HS-27A (cell line): ENCODE data around the gene ACVRL1.

Experiments
- DNase-seq: peaks from one replicate; pipeline ENCODE4 v3.0.0-alpha.2; 2012; ENCODE audit warnings: low read depth, missing footprints

Gene ACVRL1

GRCh38 chr12:51915951-51916350, 8.6 kb downstream of the ACVRL1 start:
- DNase-seq, result no peak

DNA sequence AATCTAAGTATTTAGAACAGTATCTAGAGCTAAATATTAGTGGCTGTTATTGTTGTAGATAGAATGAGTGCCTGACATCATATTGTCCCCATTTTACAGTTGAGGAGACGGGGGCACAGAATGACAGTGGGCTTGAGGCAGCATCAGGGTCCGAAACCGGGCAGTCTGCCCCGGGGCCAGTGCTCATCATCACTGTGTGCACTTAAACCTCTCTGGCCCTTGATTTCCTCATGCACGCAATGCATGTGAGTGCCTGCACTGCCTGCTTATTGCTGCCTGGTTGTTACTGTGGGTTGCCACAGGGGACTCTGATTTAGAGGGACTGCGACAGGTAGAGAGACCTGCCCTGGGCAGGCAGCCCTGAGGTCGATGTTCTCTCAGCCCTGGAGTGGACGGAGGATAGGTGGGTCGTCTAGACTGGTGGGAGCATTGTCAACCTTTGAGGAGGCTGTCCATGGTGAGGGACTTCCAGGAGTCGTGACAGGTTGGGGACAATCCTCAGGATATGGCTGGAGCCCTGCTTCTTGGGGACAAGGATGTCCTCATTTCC, 9.8 kb downstream of the ACVRL1 start:
- no peak for DNase-seq

GRCh38 chr12:51917746-51918453, 10.6 kb downstream of the ACVRL1 start:
- DNase-seq, result no peak

- DNase-seq, result no peak
These were observed 12.7 kb downstream of the ACVRL1 start for GRCh38 chr12:51920046-51920445.

- DNase-seq, result no peak
These were observed 13.9 kb downstream of the ACVRL1 start for GRCh38 chr12:51921017-51921725.

DNA sequence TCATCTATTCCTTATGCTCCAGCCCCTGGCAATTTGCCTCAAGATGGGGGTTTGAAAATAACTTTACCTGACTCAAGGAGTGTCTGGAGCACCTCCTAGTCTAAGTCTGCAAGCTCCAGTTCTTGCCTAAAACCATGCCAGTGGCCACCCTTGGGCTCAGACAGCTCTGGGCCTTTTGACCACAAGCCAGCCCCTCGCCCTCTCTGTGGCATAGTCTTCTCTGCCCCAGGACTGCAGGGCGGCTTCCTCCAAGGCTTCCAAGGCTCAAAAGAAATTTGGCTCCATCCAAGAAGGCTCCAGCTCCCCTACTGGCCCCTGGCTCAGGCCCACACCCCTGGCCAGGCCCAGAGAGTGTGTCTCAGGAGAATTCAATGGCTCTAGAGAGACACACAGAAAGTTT, 14.8 kb downstream of the ACVRL1 start:
- DNase-seq, result no peak

DNA sequence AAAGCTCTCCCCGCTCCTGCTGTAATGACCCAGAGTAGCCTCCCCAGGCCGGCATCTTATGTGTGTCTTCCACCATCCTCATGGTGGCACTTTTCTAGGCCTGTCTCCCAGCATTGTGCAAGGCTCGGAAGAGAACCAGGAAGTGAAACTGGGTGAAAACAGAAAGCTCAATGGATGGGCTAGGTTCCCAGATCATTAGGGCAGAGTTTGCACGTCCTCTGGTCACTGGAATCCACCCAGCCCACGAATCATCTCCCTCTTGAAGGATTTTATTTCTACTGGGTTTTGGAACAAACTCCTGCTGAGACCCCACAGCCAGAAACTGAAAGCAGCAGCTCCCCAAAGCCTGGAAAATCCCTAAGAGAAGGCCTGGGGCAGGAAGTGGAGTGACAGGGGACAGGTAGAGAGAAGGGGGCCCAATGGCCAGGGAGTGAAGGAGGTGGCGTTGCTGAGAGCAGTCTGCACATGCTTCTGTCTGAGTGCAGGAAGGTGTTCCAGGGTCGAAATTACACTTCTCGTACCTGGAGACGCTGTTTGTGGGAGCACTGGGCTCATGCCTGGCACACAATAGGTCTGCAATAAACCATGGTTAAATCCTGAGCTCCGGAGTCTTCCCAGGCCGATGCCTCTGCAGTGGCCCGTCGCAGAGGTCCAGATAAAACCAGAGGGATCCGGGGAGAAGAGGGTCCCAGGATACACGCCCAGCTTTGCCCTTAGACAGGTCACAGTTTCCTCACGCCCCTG, 15.6 kb downstream of the ACVRL1 start:
- no peak for DNase-seq

- no peak for DNase-seq
These were observed 16.4 kb downstream of the ACVRL1 start for GRCh38 chr12:51923506-51924365.

DNA sequence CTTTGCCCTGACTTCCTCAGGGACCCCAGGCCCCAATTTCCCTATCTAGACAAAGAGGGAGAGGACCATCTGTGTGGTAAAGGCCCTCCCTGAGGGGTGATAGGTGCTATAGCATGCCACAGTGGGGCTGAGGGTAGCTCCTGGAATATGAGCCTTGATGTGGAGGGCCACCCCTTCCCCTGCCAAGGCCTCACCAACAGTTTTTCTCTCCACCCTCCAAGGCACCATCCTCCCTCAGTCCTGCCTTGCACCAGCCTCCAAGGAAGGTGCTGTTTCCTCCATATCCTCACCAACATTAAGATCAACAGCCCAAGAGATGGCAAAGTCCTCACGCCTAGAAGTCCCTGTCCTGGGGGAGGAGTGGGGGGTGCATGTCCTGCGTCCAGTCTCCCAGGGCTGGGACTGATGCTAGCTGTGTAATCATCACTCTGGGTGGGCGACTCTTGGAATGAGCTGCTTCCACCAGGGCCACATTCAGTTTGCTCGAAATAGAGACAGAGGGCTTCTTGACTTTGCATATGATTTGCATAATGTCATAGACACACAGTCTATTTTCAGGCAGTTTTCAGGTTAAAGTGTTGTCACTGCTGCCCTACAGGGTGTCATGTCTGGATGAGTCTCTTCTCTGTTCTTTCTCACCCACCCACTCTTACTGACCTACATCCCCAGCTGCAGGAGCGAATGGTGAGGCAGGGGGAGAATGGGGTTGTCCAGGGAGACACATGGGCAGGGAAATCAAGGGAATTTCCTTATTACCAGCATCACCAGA, 17.4 kb downstream of the ACVRL1 start:
- no peak for DNase-seq

- DNase-seq, result no peak
These were observed 18.2 kb downstream of the ACVRL1 start for GRCh38 chr12:51925346-51926063.

- no peak for DNase-seq
These were observed 18.8 kb downstream of the ACVRL1 start for GRCh38 chr12:51926064-51926632.

DNA sequence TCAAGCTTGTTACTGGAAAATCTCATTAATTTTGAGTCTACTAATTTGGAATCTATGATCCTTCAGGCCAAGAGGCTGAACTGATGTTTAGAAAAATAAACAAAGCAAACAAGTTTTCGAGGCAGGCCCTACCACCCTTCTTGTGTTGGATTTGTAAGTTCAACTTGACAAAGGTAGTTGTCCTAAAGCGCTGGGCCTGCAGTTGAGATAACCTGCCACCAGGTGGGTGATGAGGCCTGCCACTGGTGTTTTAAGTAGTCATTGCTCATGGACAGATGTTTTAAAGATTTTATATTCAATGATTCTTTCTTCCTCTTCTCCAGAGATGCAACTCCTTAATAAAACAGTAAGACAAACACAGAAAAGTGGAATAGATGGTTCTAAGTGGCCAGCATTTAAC, 19.4 kb downstream of the ACVRL1 start:
- DNase-seq, result no peak

DNA sequence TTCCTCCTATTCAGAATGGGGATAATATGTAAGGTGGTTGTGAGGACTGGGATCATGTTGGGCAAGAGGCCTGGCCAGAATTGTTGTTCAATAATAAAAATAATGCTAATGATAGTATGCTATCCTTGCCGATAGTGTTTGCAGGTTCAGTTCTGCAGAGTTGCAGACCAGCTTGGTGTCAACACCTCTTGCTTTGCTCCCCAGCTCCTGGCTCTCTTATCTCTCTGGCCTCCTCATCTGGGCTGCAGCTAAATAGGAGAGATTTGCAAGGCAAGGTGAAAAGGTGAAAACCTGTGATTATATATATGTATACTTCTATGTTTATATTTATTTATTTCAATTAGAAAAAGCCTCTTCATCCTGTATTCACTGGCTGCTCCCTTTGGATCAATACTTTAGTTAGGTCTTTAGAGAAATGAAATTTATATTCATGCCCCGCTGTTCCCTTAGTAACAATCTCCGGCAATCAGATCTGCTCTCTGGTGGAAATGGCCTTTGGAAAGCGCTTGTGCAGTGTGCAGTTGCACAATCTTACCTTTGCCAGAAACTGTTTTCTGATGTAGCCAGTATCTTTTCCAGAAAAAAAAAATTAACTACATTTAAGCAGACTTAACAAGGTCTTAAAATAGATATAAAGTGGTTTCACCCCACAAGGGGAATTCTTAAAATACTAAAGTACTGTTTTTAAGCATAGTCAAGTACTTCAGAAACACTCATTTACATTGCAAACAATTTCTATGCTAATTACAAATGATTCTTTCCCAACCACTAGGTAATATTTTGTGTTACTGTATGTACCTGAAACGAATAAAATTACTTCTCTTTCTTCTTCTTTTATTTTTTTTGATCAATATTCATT, 25.1 kb downstream of the ACVRL1 start:
- no peak for DNase-seq

GRCh38 chr12:51934080-51934479, 26.8 kb downstream of the ACVRL1 start:
- no peak for DNase-seq

GRCh38 chr12:51937926-51938325, 30.6 kb downstream of the ACVRL1 start:
- DNase-seq, result no peak

DNA sequence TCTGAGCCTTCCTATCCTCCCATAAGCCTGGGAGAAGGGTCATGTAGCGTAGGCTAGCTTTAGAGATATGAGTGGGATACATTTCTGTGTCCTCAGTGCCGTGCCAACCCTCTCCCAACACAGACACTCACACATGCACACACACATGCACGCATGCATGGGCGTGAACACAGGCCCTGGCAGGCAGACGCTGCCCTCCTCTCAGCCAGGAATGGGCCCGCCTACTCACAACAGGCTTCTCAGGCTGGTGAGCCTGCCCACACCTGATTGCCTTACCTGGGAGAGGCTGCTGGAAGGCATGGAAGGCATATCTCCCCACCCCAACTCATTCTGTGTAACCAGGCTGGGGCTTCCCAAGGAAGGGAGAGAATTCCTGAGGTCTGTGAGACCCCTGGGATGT, 31.4 kb downstream of the ACVRL1 start:
- no peak for DNase-seq

DNA sequence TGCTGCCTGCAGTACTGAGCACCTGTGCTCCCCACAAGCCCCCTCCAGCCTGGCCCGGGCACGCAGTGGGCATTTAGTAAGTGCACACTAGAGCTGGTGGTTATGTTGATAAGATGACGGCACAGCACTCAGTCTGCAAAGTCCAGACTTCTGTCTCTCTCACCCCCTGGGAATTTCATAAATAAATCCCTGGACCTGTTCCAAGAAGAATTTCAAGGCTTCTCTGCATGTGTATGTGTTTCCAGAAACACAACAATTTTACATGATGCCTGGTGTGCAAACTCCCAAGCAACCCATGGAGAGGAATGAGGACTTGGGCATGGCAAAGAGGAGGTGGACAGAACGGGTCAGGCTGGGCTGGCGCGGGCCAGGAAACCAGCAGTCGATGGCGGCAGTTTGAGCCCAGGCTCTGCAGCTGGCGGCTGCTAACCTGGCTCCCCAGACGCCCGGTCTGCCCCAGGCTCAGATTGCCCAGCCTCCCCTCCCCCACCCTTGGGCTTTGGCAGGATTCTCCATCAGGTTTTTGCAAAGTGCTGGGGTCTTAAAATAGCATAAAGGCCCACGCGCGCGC, 33.8 kb downstream of the ACVRL1 start:
- no peak for DNase-seq

GRCh38 chr12:51941604-51942003, 34.3 kb downstream of the ACVRL1 start:
- no peak for DNase-seq

DNA sequence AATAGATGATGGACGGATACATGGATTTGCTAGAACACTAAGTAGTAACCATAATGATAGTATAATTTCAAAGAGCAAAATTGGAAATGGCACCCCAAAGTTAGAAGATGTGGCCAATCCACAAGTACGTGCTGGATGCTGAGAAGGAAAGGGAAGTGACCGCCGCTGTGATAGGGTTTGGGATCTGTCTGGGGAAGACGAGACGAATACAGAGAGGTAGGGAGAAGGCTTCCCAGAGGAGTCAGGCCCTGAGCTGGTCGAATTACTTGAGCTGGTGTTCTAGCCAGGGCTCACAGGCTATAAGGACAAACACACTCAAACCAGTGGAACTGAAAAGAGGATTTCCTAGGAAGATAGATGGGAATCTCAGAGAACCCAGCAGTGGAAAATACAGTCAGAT, 34.8 kb downstream of the ACVRL1 start:
- no peak for DNase-seq
